Spleen (tissue), 7 donors: ENCODE results near the gene THRAP3.

Experiments
- CTCF ChIP-seq, 11 experiments: fragments of 200-600 bp in 7 of 11; fragments of 450-650 bp in 4 of 11; sonication (generic) in 4 of 11; IDR thresholded peaks in 8 of 11; conservative IDR thresholded peaks in 3 of 11; 1 replicate in 7 of 11; 2 replicates in 4 of 11; pipeline versions ENCODE4 v1.4.0 to v1.8.0; 2016 to 2021; ENCODE audit warnings: antibody characterized with exemption in 11 of 11, inconsistent platforms in 4 of 11, mild to moderate bottlenecking in 1 of 11
- POLR2A ChIP-seq, 3 donors: fragments of 450-650 bp; IDR thresholded peaks; one replicate each; pipeline ENCODE4 v1.5.1; 2017; ENCODE audit warnings: antibody characterized with exemption in 3 of 3, mild to moderate bottlenecking in 1 of 3
- donor health status: DM: no; HTN: no; CAD: no; lungs with moderate emphysema.
- donor health status: DM: no; HTN: no; CAD: no.
- donor health status: DM: no; HTN: no; CAD: no.

DNA sequence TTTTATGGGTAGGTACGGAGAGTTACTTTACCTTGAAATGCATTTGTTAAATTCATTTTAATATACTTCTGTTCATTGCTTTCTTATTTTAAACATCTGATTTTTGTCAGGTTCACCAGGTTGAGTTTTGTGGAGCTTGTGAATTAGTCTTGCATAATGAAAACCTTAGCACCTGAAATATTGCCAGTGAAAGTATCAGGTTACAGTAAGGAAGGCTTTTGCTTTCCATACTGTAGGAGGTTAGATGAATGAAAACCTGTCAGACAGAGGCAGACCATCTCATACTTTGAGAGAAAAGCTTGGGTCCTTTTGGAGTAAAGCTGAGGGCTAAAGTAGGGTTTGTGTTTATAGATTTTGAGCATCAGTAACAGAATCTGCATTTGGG lies 34.7 kb downstream of the THRAP3 start:
- no peak for TF ChIP-seq CTCF (IDR thresholded peaks at IDR 0.05 in 8 of 11, conservative IDR thresholded peaks at IDR 0.05 in 3 of 11)
- TF ChIP-seq POLR2A (IDR thresholded peaks at IDR 0.05) = no peak
